Measurements from ENCODE around the gene CD1D.

- TF ChIP-seq CTCF (IDR thresholded peaks at IDR 0.05 in 8 of 11, conservative IDR thresholded peaks at IDR 0.05 in 3 of 11) (no peak), POLR2AphosphoS5 (IDR thresholded peaks at IDR 0.05) (no peak)
Observed at GRCh38 chr1:158188611-158189010, 7.9 kb downstream of the CD1D start.

All from spleen (tissue), 7 donors.